Kidney (tissue), 14 donors: ENCODE results near the gene TAOK3. TPM values are rescaled to one million over a fixed set of nuclear protein-coding genes. Genes with fewer than 3 reads are reported as not detected.

Source experiments
- DNase-seq, 5 donors: peaks; one replicate each; pipeline ENCODE4 v3.0.0-alpha.2; 2013 to 2020
- FAIRE-seq: peaks from 2 replicates; lab custom pipeline; 2012; peaks lifted over from hg19 to GRCh38; lab: Jason Lieb, UNC
- H3K27ac ChIP-seq, 2 donors: one replicate each; pipeline ENCODE4 v1.7.0; 2013; ENCODE audit warnings: low read depth in 2 of 2, low read length in 2 of 2, inconsistent platforms in 1 of 2
- H3K27me3 ChIP-seq: one replicate; pipeline ENCODE4 v1.7.1; 2013; ENCODE audit warnings: low read length, inconsistent platforms; ENCODE audit not compliant: control insufficient read depth, insufficient read depth
- H3K36me3 ChIP-seq, 3 donors: one replicate each; pipeline versions ENCODE4 v1.7.0 to v1.7.1; 2013; ENCODE audit warnings: low read length in 3 of 3, control low read depth in 1 of 3, inconsistent platforms in 1 of 3; ENCODE audit not compliant: insufficient read depth in 3 of 3, control insufficient read depth in 2 of 3
- H3K4me1 ChIP-seq, 3 donors: one replicate each; pipeline versions ENCODE4 v1.7.0 to v1.7.1; 2013; ENCODE audit warnings: low read length in 3 of 3, inconsistent platforms in 1 of 3, low read depth in 1 of 3; ENCODE audit not compliant: control insufficient read depth in 2 of 3, insufficient read depth in 2 of 3
- H3K4me3 ChIP-seq, 3 donors: one replicate each; pipeline versions ENCODE4 v1.7.0 to v1.8.1; 2013; ENCODE audit warnings: low read length in 3 of 3, control low read depth in 1 of 3, inconsistent platforms in 1 of 3
- H3K9ac ChIP-seq, 3 donors: one replicate each; pipeline versions ENCODE4 v1.7.0 to v1.7.1; 2013; ENCODE audit warnings: low read length in 3 of 3, control low read depth in 1 of 3, inconsistent platforms in 1 of 3
- H3K9me3 ChIP-seq, 3 donors: one replicate each; pipeline versions ENCODE4 v1.7.0 to v1.7.1; 2013; ENCODE audit warnings: low read length in 3 of 3, control low read depth in 1 of 3, inconsistent platforms in 1 of 3; ENCODE audit not compliant: control insufficient read depth in 2 of 3, insufficient read depth in 1 of 3
- intact Hi-C: fragments of 100-400 bp; cut with DNase I; formaldehyde crosslinking; loops from one replicate; pipeline ENCODE4 v1.11.1; 2022
- polyA plus RNA-seq: library from polyadenylated mRNA; stranded (reverse); fragments of 350-450 nt; fragmentation: Illumina TruSeq; extraction: RNeasy Lipid Tissue Mini Kit (QIAGEN cat#74804); gene quantifications from one replicate; pipeline ENCODE4 v1.2.3, GENCODE V29; 2014; ENCODE audit warnings: low read depth, low replicate concordance; ENCODE audit not compliant: insufficient read depth
- total RNA-seq: library from RNA; stranded (reverse); fragmentation: NEBNext Ultra II Directional; extraction: Animal tissue kit (Norgen Biotek cat#: 25700); gene quantifications from one replicate; pipeline ENCODE4 v1.2.1, GENCODE V29; 2021
- TF ChIP-seq, protein P1 (sequence below): IDR thresholded peaks from 3 replicates; pipeline ENCODE4 v1.5.1; 2012; ENCODE audit warnings: mild to moderate bottlenecking, moderate library complexity, borderline replicate concordance; ENCODE audit not compliant: insufficient read depth; ENCODE audit errors: extremely low read depth
- donor health status: control.
- donor health status: control.
- donor health status: control.
- donor health status: control.
- donor health status: control.
- donor health status: DM: yes; HTN: yes; CAD: no.
- donor health status: Normal renal cell carcinoma (clear cell type).

Gene TAOK3
- total and polyA plus RNA-seq, 2 donors from 2014 or later = 14.0 to 36.1 TPM

- no peak for DNase-seq
- no peak overlapping the region for H3K4me3 ChIP-seq
- intact Hi-C loops = no loop called here
- H3K4me1 ChIP-seq = peaks cover 0 to 4% (median 0%) of the 10 kb centered on the region in 3 donors
- FAIRE-seq = no peak
- no peaks in the 10 kb centered on the region for H3K36me3 ChIP-seq
- H3K9me3 ChIP-seq = no peaks in the 10 kb centered on the region
- no peak overlapping the region for H3K27ac ChIP-seq
- no peak overlapping the region for H3K9ac ChIP-seq
- TF ChIP-seq, protein P1, sequence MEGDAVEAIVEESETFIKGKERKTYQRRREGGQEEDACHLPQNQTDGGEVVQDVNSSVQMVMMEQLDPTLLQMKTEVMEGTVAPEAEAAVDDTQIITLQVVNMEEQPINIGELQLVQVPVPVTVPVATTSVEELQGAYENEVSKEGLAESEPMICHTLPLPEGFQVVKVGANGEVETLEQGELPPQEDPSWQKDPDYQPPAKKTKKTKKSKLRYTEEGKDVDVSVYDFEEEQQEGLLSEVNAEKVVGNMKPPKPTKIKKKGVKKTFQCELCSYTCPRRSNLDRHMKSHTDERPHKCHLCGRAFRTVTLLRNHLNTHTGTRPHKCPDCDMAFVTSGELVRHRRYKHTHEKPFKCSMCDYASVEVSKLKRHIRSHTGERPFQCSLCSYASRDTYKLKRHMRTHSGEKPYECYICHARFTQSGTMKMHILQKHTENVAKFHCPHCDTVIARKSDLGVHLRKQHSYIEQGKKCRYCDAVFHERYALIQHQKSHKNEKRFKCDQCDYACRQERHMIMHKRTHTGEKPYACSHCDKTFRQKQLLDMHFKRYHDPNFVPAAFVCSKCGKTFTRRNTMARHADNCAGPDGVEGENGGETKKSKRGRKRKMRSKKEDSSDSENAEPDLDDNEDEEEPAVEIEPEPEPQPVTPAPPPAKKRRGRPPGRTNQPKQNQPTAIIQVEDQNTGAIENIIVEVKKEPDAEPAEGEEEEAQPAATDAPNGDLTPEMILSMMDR = no peak
- no peaks in the 10 kb centered on the region for H3K27me3 ChIP-seq
Measured at GRCh38 chr12:118325081-118325480, 47.6 kb downstream of the TAOK3 start.

DNA sequence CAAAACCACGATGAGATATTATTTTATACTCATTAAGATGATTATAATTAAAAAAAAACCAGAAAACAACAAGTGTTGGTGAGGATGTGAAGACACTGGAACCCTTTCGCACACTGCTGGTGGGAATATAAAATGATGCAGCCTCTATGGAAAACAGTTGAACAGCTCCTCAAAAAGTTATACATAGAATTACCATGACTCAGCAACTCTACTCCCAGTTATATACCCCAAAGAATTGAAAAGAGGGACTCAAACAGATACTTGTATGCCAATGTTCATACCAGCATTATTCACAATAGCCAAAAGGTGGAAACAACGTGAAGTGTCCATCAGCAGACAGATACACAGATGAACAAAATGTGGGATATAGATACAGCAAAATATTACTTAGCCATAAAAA lies 53.1 kb downstream of the TAOK3 start:
- Histone ChIP-seq H3K36me3 (no peaks in the 10 kb centered on the region), H3K9ac (no peak overlapping the region), H3K4me3 (no peak overlapping the region), H3K9me3 (no peaks in the 10 kb centered on the region), H3K27ac (no peak overlapping the region), H3K27me3 (no peaks in the 10 kb centered on the region), H3K4me1 (no peaks in the 10 kb centered on the region)
- DNase-seq (no peak), FAIRE-seq (no peak)
- intact Hi-C loops = no loop called here
- TF ChIP-seq, protein P1 = no peak

DNA sequence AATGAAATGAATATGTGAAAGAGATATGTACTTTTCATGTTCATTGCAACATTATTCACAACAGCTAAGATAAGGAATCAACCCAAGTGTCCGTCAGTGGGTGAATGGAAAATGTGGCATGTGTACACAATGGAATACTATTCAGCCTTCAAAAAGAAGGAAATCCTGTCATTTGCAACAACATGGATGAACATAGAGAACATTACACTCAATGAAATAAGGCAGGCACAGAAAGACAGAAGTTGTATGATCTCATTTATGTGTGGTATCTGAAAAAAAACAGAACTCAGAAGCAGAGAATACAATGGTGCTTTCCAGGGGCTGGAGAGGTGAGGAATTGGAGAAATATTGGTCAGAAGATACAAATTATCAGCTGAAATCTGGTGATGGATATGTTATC lies 54.0 kb downstream of the TAOK3 start:
- Histone ChIP-seq H3K27ac (no peak overlapping the region), H3K4me1 (no peaks in the 10 kb centered on the region), H3K36me3 (no peaks in the 10 kb centered on the region), H3K4me3 (no peak overlapping the region), H3K9me3 (no peaks in the 10 kb centered on the region), H3K9ac (no peak overlapping the region), H3K27me3 (no peaks in the 10 kb centered on the region)
- DNase-seq (no peak), FAIRE-seq (no peak)
- TF ChIP-seq, protein P1 = no peak
- intact Hi-C loops = no loop called here

GRCh38 chr12:118317729-118318128 lies 55.0 kb downstream of the TAOK3 start:
- H3K36me3 ChIP-seq = no peaks in the 10 kb centered on the region
- no peaks in the 10 kb centered on the region for H3K4me1 ChIP-seq
- intact Hi-C loops = no loop called here

More at GRCh38 chr12:118317729-118318128, 55.0 kb downstream of the TAOK3 start:
- no peak for FAIRE-seq
- no peak for DNase-seq
- Histone ChIP-seq H3K4me3 (no peak overlapping the region), H3K9me3 (no peaks in the 10 kb centered on the region), H3K27me3 (no peaks in the 10 kb centered on the region), H3K9ac (no peak overlapping the region), H3K27ac (no peak overlapping the region)
- TF ChIP-seq, protein P1 = no peak
